OCI-LY1 (cell line): ENCODE measurements around the gene LRRC59.

ENCODE experiments used
- EZH2 ChIP-seq: fragments of 200-600 bp; sonication (generic), shearing (Covaris generic); IDR thresholded peaks from 2 replicates; pipeline ENCODE4 v1.8.0; 2017; ENCODE audit warnings: borderline replicate concordance, mixed run types, mild to moderate bottlenecking, antibody characterized with exemption, low read length, moderate library complexity, mixed read lengths
- TF ChIP-seq, protein P1 (sequence below): fragments of 200-600 bp; sonication (generic), shearing (Covaris generic); IDR thresholded peaks from 2 replicates; pipeline ENCODE4 v1.5.1; 2017; ENCODE audit warnings: mild to moderate bottlenecking, antibody characterized with exemption, low read length, moderate library complexity, mixed read lengths

DNA sequence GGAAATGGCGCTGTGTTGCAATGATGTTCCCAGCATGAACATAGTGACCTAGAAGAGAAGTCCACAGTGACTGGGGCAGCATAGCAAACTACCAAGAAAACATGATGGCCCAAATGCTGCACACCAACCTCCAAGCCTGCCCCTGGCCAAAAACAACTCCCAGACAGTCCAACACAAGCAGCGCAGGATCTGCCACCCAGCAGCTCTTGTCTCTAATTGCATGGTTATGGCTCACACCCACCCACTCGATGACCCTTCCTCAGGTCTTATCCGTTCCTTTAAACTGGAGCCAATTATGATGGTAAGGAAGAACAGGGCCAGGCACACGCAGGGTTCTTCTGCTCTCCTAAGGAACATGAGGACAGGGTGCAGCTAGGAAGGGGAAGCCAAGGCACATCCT lies 27.3 kb downstream of the LRRC59 start:
- TF ChIP-seq EZH2 = no peak
- TF ChIP-seq, protein P1, sequence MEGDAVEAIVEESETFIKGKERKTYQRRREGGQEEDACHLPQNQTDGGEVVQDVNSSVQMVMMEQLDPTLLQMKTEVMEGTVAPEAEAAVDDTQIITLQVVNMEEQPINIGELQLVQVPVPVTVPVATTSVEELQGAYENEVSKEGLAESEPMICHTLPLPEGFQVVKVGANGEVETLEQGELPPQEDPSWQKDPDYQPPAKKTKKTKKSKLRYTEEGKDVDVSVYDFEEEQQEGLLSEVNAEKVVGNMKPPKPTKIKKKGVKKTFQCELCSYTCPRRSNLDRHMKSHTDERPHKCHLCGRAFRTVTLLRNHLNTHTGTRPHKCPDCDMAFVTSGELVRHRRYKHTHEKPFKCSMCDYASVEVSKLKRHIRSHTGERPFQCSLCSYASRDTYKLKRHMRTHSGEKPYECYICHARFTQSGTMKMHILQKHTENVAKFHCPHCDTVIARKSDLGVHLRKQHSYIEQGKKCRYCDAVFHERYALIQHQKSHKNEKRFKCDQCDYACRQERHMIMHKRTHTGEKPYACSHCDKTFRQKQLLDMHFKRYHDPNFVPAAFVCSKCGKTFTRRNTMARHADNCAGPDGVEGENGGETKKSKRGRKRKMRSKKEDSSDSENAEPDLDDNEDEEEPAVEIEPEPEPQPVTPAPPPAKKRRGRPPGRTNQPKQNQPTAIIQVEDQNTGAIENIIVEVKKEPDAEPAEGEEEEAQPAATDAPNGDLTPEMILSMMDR = no peak
